ENCODE measurements around the gene UGT1A8.

The UGT1A8 gene

DNA sequence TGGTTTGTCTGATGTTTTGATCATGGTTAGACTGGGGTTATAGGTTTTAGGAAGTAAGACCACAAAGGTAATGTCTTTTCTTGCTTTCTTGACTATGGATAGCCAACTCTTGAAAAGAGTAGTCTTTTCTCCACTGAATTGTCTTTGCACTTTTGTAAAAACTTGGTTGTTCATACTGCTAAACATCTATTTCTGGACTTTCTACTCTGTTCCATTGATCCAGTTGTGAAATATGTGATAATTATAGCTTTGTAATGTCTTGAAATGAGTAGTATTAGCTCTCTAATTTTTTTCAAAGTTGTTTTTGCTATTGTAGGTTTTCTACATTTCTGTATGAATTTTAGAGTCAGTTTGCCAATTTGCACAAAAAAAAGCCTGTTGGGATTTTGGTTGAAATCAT is 41.2 kb downstream of the UGT1A8 start:
- H3K79me2 ChIP-seq (ENCODE audit: low read length) = no peaks in the 10 kb centered on the region
- H2AFZ ChIP-seq (ENCODE audit: low read length) = no peak overlapping the region
- no peaks in the 10 kb centered on the region for H3K9me3 ChIP-seq (replicated peaks; ENCODE audit: insufficient read depth, low read length)
- no peak overlapping the region for H3K9ac ChIP-seq (ENCODE audit: low read length)
- H3K27me3 ChIP-seq (replicated peaks; ENCODE audit: insufficient read depth, low read length) = no peaks in the 10 kb centered on the region
- no peaks in the 10 kb centered on the region for H3K4me1 ChIP-seq (ENCODE audit: low read length)
- TF ChIP-seq EZH2 (optimal IDR thresholded peaks at IDR 0.05; ENCODE audit: low read depth, low read length) (no peak), EZH2phosphoT487 (IDR thresholded peaks at IDR 0.05; ENCODE audit: low read length) (no peak)
- TF ChIP-seq, protein P1, sequence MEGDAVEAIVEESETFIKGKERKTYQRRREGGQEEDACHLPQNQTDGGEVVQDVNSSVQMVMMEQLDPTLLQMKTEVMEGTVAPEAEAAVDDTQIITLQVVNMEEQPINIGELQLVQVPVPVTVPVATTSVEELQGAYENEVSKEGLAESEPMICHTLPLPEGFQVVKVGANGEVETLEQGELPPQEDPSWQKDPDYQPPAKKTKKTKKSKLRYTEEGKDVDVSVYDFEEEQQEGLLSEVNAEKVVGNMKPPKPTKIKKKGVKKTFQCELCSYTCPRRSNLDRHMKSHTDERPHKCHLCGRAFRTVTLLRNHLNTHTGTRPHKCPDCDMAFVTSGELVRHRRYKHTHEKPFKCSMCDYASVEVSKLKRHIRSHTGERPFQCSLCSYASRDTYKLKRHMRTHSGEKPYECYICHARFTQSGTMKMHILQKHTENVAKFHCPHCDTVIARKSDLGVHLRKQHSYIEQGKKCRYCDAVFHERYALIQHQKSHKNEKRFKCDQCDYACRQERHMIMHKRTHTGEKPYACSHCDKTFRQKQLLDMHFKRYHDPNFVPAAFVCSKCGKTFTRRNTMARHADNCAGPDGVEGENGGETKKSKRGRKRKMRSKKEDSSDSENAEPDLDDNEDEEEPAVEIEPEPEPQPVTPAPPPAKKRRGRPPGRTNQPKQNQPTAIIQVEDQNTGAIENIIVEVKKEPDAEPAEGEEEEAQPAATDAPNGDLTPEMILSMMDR (IDR thresholded peaks at IDR 0.05; ENCODE audit: low read length) = no peak
- no peaks in the 10 kb centered on the region for H3F3A ChIP-seq (ENCODE audit: insufficient read depth, low read length)
- no peak for DNase-seq
- no peaks in the 10 kb centered on the region for H3K9me2 ChIP-seq (replicated peaks; ENCODE audit: insufficient read depth, low read length)
- no peak overlapping the region for H3K4me3 ChIP-seq (ENCODE audit: low read length)
- H3K27ac ChIP-seq (ENCODE audit: low read length) = no peak overlapping the region
- H3K4me2 ChIP-seq (ENCODE audit: low read depth, low read length) = no peak overlapping the region
- no peaks in the 10 kb centered on the region for H4K20me1 ChIP-seq (ENCODE audit: insufficient read depth, low read length)
- H3K36me3 ChIP-seq (replicated peaks; ENCODE audit: insufficient read depth, low read length) = no peaks in the 10 kb centered on the region

DNA sequence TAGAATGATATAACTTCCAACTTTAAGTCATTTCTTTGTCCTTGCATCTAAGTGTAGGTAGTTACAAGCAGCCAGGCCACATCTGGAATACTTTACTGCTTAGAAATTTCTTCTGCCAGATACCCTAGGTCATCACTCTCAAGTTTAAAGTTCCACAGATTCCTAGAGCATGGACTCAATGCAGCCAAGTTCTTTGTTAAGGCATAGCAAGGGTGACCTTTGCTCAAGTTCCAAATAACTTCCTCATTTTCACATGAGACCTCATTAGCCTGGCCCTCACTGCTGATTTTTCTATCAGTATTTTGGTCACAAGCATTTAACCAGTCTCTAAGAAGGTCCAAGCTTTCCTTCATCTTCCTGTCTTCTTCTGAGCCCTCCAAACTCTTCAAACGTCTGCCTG is 46.5 kb downstream of the UGT1A8 start:
- H3K4me1 ChIP-seq (ENCODE audit: low read length) = no peaks in the 10 kb centered on the region
- H3K27me3 ChIP-seq (replicated peaks; ENCODE audit: insufficient read depth, low read length) = no peaks in the 10 kb centered on the region
- no peak overlapping the region for H3K27ac ChIP-seq (ENCODE audit: low read length)
- H3K9me2 ChIP-seq (replicated peaks; ENCODE audit: insufficient read depth, low read length) = no peaks in the 10 kb centered on the region
- no peaks in the 10 kb centered on the region for H3K36me3 ChIP-seq (replicated peaks; ENCODE audit: insufficient read depth, low read length)
- no peak overlapping the region for H3K9ac ChIP-seq (ENCODE audit: low read length)
- H4K20me1 ChIP-seq (ENCODE audit: insufficient read depth, low read length) = no peaks in the 10 kb centered on the region
- no peaks in the 10 kb centered on the region for H3K79me2 ChIP-seq (ENCODE audit: low read length)
- no peak for DNase-seq
- no peak overlapping the region for H3K4me3 ChIP-seq (ENCODE audit: low read length)
- no peak overlapping the region for H2AFZ ChIP-seq (ENCODE audit: low read length)
- H3F3A ChIP-seq (ENCODE audit: insufficient read depth, low read length) = no peaks in the 10 kb centered on the region
- no peak overlapping the region for H3K4me2 ChIP-seq (ENCODE audit: low read depth, low read length)
- TF ChIP-seq, protein P1 (IDR thresholded peaks at IDR 0.05; ENCODE audit: low read length) = no peak
- TF ChIP-seq EZH2phosphoT487 (IDR thresholded peaks at IDR 0.05; ENCODE audit: low read length) (no peak), EZH2 (optimal IDR thresholded peaks at IDR 0.05; ENCODE audit: low read depth, low read length) (no peak)
- H3K9me3 ChIP-seq (replicated peaks; ENCODE audit: insufficient read depth, low read length) = no peaks in the 10 kb centered on the region

DNA sequence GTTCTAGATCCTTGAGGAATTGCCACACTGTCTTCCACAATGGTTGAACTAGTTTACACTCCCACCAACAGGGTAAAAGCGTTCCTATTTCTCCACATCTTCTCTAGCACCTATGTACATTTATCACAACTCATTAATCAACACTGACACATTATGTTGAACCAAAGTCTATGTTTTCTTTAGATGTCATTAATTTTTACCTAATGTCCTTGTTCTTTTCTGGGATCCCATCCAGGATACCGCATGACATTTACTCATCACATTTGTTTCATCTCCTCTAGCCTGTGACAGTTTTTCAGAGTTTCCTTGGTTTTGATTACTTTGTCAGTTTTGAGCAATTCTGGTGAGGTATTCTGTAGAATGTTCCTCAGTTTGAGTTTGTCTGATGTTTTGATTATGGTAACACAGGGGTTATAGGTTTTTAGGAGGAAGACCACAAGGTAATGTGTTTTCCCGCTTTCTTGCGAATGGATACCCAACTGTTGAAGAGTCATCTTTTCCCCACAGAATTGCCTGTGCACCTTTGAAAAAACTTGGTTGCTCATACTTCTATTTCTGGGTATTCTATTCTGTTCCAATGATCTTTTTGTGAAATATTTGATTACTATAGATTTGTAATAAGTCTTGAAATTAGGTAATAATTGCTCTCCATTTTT is 51.3 kb downstream of the UGT1A8 start:
- H3K79me2 ChIP-seq (ENCODE audit: low read length) = no peaks in the 10 kb centered on the region
- no peaks in the 10 kb centered on the region for H3K4me1 ChIP-seq (ENCODE audit: low read length)
- H3K27ac ChIP-seq (ENCODE audit: low read length) = no peak overlapping the region
- H3K36me3 ChIP-seq (replicated peaks; ENCODE audit: insufficient read depth, low read length) = no peaks in the 10 kb centered on the region
- no peaks in the 10 kb centered on the region for H3K9me2 ChIP-seq (replicated peaks; ENCODE audit: insufficient read depth, low read length)
- H3K4me3 ChIP-seq (ENCODE audit: low read length) = no peak overlapping the region
- TF ChIP-seq EZH2 (optimal IDR thresholded peaks at IDR 0.05; ENCODE audit: low read depth, low read length) = no peak
- no peak for TF ChIP-seq EZH2phosphoT487 (IDR thresholded peaks at IDR 0.05; ENCODE audit: low read length)
- H2AFZ ChIP-seq (ENCODE audit: low read length) = no peak overlapping the region
- H3K9ac ChIP-seq (ENCODE audit: low read length) = no peak overlapping the region
- no peaks in the 10 kb centered on the region for H3K9me3 ChIP-seq (replicated peaks; ENCODE audit: insufficient read depth, low read length)
- no peak overlapping the region for H3K4me2 ChIP-seq (ENCODE audit: low read depth, low read length)
- no peaks in the 10 kb centered on the region for H3K27me3 ChIP-seq (replicated peaks; ENCODE audit: insufficient read depth, low read length)
- no peak for DNase-seq
- no peaks in the 10 kb centered on the region for H3F3A ChIP-seq (ENCODE audit: insufficient read depth, low read length)
- H4K20me1 ChIP-seq (ENCODE audit: insufficient read depth, low read length) = no peaks in the 10 kb centered on the region
